Hepatocyte (in vitro differentiated cells): ENCODE results near the gene PLEKHG4. TPM values are rescaled to one million over a fixed set of nuclear protein-coding genes. Genes with fewer than 3 reads are reported as not detected.
A peak's percentile ranks its signal among the peaks of the same experiment; 100 is the strongest.

Source experiments
- DNase-seq: peaks from one replicate; pipeline ENCODE4 v3.0.0-alpha.2; 2016; ENCODE audit warnings: low spot score
- H2AFZ ChIP-seq: fragments of 200-600 bp; sonication (generic); 2 replicates; pipeline ENCODE4 v1.6.0; 2016; ENCODE audit warnings: antibody characterized with exemption, mild to moderate bottlenecking
- H3K27ac ChIP-seq: fragments of 200-600 bp; sonication (generic); 2 replicates; pipeline ENCODE4 v1.5.1; 2016; ENCODE audit warnings: mild to moderate bottlenecking
- H3K27me3 ChIP-seq: fragments of 200-600 bp; sonication (generic); 2 replicates; pipeline ENCODE4 v1.6.1; 2016
- H3K36me3 ChIP-seq: fragments of 200-600 bp; sonication (generic); replicated peaks from 2 replicates; pipeline ENCODE4 v1.5.1; 2016; ENCODE audit warnings: low read depth; ENCODE audit not compliant: insufficient read depth
- H3K4me1 ChIP-seq: fragments of 200-600 bp; sonication (generic); 2 replicates; pipeline ENCODE4 v1.5.1; 2016; ENCODE audit warnings: mild to moderate bottlenecking, moderate library complexity; ENCODE audit not compliant: insufficient read depth
- H3K4me2 ChIP-seq: fragments of 200-600 bp; sonication (generic); 2 replicates; pipeline ENCODE4 v1.6.0; 2016
- H3K4me3 ChIP-seq: fragments of 200-600 bp; sonication (generic); 2 replicates; pipeline ENCODE4 v1.5.1; 2016; ENCODE audit warnings: mild to moderate bottlenecking
- H3K79me2 ChIP-seq: fragments of 200-600 bp; sonication (generic); 2 replicates; pipeline ENCODE4 v1.6.0; 2017; ENCODE audit warnings: mild to moderate bottlenecking
- H3K9me2 ChIP-seq: fragments of 200-600 bp; sonication (generic); replicated peaks from 2 replicates; pipeline ENCODE4 v1.6.0; 2017; ENCODE audit warnings: mild to moderate bottlenecking; ENCODE audit not compliant: insufficient read depth
- H3K9me3 ChIP-seq: fragments of 200-600 bp; sonication (generic); 2 replicates; pipeline ENCODE4 v1.5.1; 2016; ENCODE audit warnings: low read depth, mild to moderate bottlenecking
- H4K20me1 ChIP-seq: fragments of 200-600 bp; sonication (generic); 2 replicates; pipeline ENCODE4 v1.6.0; 2016; ENCODE audit warnings: mild to moderate bottlenecking; ENCODE audit not compliant: insufficient read depth, poor library complexity, severe bottlenecking
- EZH2 ChIP-seq: fragments of 200-600 bp; sonication (generic); IDR thresholded peaks from 2 replicates; pipeline ENCODE4 v1.6.1; 2016; ENCODE audit warnings: antibody characterized with exemption, mild to moderate bottlenecking, borderline replicate concordance
- EZH2phosphoT487 ChIP-seq: fragments of 200-600 bp; sonication (generic); IDR thresholded peaks from one replicate; pipeline ENCODE4 v1.6.1; 2018; ENCODE audit warnings: antibody characterized with exemption, mild to moderate bottlenecking, low read depth, moderate library complexity; ENCODE audit not compliant: unreplicated experiment, severe bottlenecking
- WGBS: methylation state at CpG from one replicate; pipeline ENCODE4 v1.1.6; 2016; ENCODE audit warnings: low lambda C conversion rate; ENCODE audit errors: missing lambda C conversion rate; 5-methylcytosine and 5-hydroxymethylcytosine counted together
- polyA plus RNA-seq: library from polyadenylated mRNA; unstranded; fragments of >200 nt; fragmentation: Nextera tagmentation; extraction: Ambion mirVana; gene quantifications from 2 replicates; pipeline ENCODE4 v1.2.1, GENCODE V29; 2016
- total RNA-seq: library from RNA; depleted of rRNA; stranded (reverse); fragments of >200 nt; gene quantifications from 2 replicates; pipeline ENCODE4 v1.2.3, GENCODE V29; 2014
- TF ChIP-seq, protein P1 (sequence below): fragments of 200-600 bp; sonication (generic); IDR thresholded peaks from 2 replicates; pipeline ENCODE4 v1.5.1; 2016; ENCODE audit warnings: antibody characterized with exemption, mild to moderate bottlenecking; ENCODE audit not compliant: poor library complexity

Gene PLEKHG4
- total and polyA plus RNA-seq, 2 experiments from 2014 or later, result 3.0 to 3.6 TPM

DNA sequence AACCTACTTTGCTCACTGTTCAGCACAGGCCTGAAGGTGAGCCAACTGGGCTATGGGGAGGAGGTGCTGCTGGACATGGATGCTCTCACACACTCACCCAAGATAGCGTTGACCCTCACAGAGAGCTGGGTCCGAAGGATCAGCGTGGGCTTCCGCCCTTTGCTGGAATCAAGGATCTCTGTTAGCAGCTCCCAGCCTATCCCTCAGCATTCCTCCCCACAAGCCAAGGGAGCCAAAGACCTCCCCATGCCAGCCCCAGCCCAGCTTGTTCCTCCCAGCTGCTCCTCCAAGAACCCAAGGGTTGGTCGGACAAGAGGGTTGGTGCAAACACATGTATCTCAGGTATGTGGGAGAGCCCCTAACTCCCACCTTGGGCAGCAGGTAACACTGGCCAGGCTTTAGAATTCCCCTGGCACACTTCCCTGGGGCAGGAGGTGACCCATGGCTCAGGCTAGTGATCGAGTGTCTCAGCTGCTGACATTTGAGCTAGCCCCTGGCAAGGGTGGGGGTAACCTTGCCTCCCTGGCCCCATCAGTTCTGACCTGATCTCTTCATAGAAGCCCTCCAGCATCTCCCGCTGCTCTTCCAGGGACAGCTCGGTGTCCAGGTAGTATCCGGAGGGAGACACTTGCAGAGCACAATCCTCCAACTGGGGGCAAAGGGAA lies 40.4 kb upstream of the PLEKHG4 start:
- H3K4me3 ChIP-seq, result no peak overlapping the region
- no peak overlapping the region for H3K4me2 ChIP-seq
- H3K36me3 ChIP-seq, result no peaks in the 10 kb centered on the region
- H3K79me2 ChIP-seq, result peaks cover 10% of the 10 kb centered on the region
- no peak for DNase-seq
- TF ChIP-seq EZH2, result no peak
- TF ChIP-seq, protein P1, sequence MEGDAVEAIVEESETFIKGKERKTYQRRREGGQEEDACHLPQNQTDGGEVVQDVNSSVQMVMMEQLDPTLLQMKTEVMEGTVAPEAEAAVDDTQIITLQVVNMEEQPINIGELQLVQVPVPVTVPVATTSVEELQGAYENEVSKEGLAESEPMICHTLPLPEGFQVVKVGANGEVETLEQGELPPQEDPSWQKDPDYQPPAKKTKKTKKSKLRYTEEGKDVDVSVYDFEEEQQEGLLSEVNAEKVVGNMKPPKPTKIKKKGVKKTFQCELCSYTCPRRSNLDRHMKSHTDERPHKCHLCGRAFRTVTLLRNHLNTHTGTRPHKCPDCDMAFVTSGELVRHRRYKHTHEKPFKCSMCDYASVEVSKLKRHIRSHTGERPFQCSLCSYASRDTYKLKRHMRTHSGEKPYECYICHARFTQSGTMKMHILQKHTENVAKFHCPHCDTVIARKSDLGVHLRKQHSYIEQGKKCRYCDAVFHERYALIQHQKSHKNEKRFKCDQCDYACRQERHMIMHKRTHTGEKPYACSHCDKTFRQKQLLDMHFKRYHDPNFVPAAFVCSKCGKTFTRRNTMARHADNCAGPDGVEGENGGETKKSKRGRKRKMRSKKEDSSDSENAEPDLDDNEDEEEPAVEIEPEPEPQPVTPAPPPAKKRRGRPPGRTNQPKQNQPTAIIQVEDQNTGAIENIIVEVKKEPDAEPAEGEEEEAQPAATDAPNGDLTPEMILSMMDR, result no peak
- TF ChIP-seq EZH2phosphoT487, result no peak
- no peaks in the 10 kb centered on the region for H4K20me1 ChIP-seq
- H3K9me3 ChIP-seq, result no peaks in the 10 kb centered on the region
- peaks cover 12% of the 10 kb centered on the region for H3K4me1 ChIP-seq
- 96% methylated on average over 9 of the region's 9 CpGs for whole genome bisulfite sequencing
- H3K27me3 ChIP-seq, result no peaks in the 10 kb centered on the region
- H2AFZ ChIP-seq, result no peak overlapping the region
- H3K9me2 ChIP-seq, result no peaks in the 10 kb centered on the region
- no peak overlapping the region for H3K27ac ChIP-seq

DNA sequence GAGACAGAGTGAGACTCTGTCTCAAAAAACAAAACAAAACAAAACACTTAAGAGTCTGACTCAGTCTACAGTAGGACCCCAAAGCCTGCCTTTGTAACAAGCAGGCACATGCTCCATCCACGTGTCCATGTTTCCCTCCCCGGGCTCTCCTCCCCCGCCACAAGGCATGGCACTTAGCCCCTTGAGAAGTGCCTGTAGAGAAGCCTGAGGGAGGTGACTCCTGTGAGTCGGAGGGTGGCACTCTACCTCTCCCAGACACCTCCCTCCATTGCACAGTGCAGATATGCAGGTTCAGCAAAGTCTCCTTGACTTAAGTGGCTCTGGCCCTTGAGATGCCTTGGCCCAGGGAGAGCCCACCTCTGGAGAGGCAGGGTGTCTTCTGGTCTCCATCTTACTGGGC lies 38.8 kb upstream of the PLEKHG4 start:
- H3K4me2 ChIP-seq, result peak overlapping the region; percentile 11
- WGBS, result 91% methylated on average over 4 of the region's 4 CpGs
- TF ChIP-seq, protein P1, result no peak
- TF ChIP-seq EZH2 (no peak), EZH2phosphoT487 (no peak)

DNA sequence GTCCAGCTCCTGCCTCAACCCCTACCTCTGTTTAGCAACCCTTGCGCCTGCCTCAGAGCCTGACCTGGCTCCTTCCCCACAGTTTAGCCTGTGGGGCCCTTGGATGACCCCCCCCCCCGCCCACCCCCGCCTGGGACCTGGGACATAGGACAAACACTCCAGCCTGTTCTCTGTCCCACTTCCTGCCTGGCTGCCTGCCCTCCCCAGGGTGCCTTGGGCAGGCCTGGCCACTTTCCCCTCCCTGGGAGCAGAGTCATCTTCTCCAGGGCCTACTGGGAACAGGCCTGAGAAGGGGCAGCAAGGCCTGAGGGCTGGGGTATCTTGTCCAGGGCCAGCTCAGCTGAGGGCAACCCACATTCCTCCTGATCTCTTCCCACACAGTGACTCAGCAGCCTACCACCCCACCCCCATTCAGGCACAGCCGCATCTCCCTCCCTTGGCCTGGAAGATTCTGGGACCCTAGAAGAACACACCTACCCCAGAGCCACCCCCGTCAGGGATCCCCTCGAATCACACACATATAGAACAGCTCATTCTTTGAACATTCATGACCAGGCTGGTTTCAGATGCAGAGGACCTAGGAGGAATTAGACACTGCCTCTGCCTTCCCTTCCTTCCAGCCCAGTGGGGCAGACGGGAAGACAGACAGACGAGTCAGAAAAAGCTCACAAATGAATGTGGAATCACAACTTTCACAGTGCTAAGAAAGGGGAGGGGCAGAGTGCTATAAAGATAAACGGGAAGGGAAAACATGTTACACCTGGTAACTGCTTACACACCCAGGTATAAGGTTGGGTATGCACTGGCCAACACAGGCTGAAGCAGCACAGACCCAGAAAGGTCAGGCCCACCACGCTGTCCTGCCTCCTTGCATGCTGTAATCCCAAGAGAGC lies 38.1 kb upstream of the PLEKHG4 start:
- no peak overlapping the region for H2AFZ ChIP-seq
- H3K79me2 ChIP-seq, result peaks cover 16% of the 10 kb centered on the region
- DNase-seq, result peak; percentile 68
- 60% methylated on average over 9 of the region's 10 CpGs for WGBS
- H3K9me2 ChIP-seq, result no peaks in the 10 kb centered on the region
- H4K20me1 ChIP-seq, result no peaks in the 10 kb centered on the region
- H3K4me3 ChIP-seq, result no peak overlapping the region
- H3K27ac ChIP-seq, result peak overlapping the region; percentile 93
- H3K4me2 ChIP-seq, result peak overlapping the region; percentile 11
- H3K27me3 ChIP-seq, result no peaks in the 10 kb centered on the region
- H3K4me1 ChIP-seq, result peaks cover 24% of the 10 kb centered on the region
- H3K9me3 ChIP-seq, result no peaks in the 10 kb centered on the region
- H3K36me3 ChIP-seq, result no peaks in the 10 kb centered on the region
- TF ChIP-seq, protein P1, result no peak
- TF ChIP-seq EZH2phosphoT487 (no peak), EZH2 (no peak)

More for the DNA sequence above, 38.8 kb upstream of the PLEKHG4 start:
- Histone ChIP-seq H2AFZ (no peak overlapping the region), H3K36me3 (no peaks in the 10 kb centered on the region), H3K4me3 (no peak overlapping the region), H3K9me2 (no peaks in the 10 kb centered on the region), H3K27me3 (no peaks in the 10 kb centered on the region), H4K20me1 (no peaks in the 10 kb centered on the region), H3K4me1 (peaks cover 19% of the 10 kb centered on the region), H3K27ac (peak overlapping the region; percentile 93), H3K9me3 (no peaks in the 10 kb centered on the region), H3K79me2 (peaks cover 16% of the 10 kb centered on the region)
- DNase-seq, result no peak
